ENCODE data around the gene MAP2K5.

The MAP2K5 gene

GRCh38 chr15:67542420-67543347 is at the start of gene MAP2K5:
Gene MAP2K5 (plus strand): TSS chr15:67542703. CDS start chr15:67543336, 633 bp downstream.
- peak; percentile 93 for DNase-seq

- DNase-seq = no peak
Observed at GRCh38 chr15:67495585-67495984, 46.9 kb upstream of the MAP2K5 start.

- DNase-seq = no peak
Observed at GRCh38 chr15:67501177-67501835, 41.2 kb upstream of the MAP2K5 start.

GRCh38 chr15:67501836-67502461 is 40.6 kb upstream of the MAP2K5 start:
- DNase-seq = no peak

GRCh38 chr15:67504056-67504455 is 38.4 kb upstream of the MAP2K5 start:
- no peak for DNase-seq

GRCh38 chr15:67504796-67505195 is 37.7 kb upstream of the MAP2K5 start:
- DNase-seq = no peak

- no peak for DNase-seq
Observed at GRCh38 chr15:67505675-67506572, 36.6 kb upstream of the MAP2K5 start.

GRCh38 chr15:67506775-67507747 is 35.4 kb upstream of the MAP2K5 start:
- no peak for DNase-seq

GRCh38 chr15:67508407-67508806 is 34.1 kb upstream of the MAP2K5 start:
- DNase-seq = no peak

- no peak for DNase-seq
Observed at GRCh38 chr15:67509918-67510317, 32.6 kb upstream of the MAP2K5 start.

GRCh38 chr15:67510597-67511190 is 31.8 kb upstream of the MAP2K5 start:
- DNase-seq = no peak

GRCh38 chr15:67511606-67512005 is 30.9 kb upstream of the MAP2K5 start:
- no peak for DNase-seq

- no peak for DNase-seq
Observed at GRCh38 chr15:67512140-67512539, 30.4 kb upstream of the MAP2K5 start.

GRCh38 chr15:67512933-67513714 is 29.4 kb upstream of the MAP2K5 start:
- no peak for DNase-seq

GRCh38 chr15:67515090-67515489 is 27.4 kb upstream of the MAP2K5 start:
- no peak for DNase-seq

- DNase-seq = no peak
Observed at GRCh38 chr15:67515557-67515956, 26.9 kb upstream of the MAP2K5 start.

- no peak for DNase-seq
Observed at GRCh38 chr15:67520321-67521028, 22.0 kb upstream of the MAP2K5 start.

GRCh38 chr15:67521029-67521782 is 21.3 kb upstream of the MAP2K5 start, which contains the start of gene C15orf61:
Gene C15orf61 (plus strand): TSS chr15:67521131. CDS start chr15:67521249, 118 bp downstream.
- DNase-seq = peak; percentile 93

Data from activated CD8-positive, alpha-beta memory T cell treated with anti-CD3 and anti-CD28 coated beads for 24 hours (primary cell).